MV-4-11 (cell line): Measurements from ENCODE around the gene PLXNC1.

ENCODE experiments used
- DNase-seq: peaks from one replicate; lab custom pipeline; 2025; lab: John Stamatoyannopoulos, UW

Gene PLXNC1

DNA sequence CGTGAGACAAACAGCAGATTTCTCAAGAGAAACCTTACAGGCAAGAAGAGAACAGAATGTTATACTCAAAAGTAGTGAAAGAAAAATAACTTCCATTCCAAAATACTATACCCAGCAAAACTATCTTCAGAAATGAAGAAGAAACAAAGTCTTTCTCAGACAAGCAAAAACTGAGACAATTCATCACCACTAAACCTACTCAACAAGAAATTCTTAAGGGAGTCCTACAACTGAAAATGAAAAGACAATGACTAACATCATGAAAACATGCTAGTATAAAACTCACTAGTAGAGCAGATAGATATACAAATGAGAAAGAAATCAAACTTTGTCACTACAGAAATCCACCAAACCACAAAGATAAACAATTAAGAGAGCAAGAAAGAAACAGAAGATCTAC lies 204.8 kb downstream of the PLXNC1 start:
- no peak for DNase-seq
